ENCODE results near the gene PICALM.
"Not testable (repeated sequence)": the region's sequence is repeated elsewhere in the genome, so short reads cannot be mapped to it uniquely, and the experiment has no call there.

The PICALM gene

DNA sequence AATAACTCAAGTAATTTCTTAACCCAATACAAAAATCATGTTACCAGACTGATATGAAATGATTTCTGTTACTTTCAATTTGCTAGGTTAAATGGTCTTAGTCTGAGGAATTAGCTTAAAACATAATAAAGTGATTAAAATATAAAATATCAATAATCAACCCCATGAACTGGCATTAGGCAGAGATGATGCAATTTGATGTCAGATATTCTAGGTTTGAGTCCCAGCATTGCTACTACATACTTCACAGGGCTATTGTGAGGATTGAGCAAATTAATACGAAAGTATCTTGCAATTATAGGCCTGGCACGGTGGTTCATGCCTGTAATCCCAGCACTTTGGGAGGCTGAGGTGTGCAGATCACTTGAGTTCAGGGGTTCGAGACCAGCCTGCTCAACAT lies 66.5 kb downstream of the PICALM start:
- no peak for DNase-seq (ENCODE audit: extremely low read depth in 1 of 2, low read depth in 1 of 2)

GRCh38 chr11:85991508-85991907 lies 77.4 kb downstream of the PICALM start:
- DNase-seq (ENCODE audit: extremely low read depth in 1 of 2, low read depth in 1 of 2) = no peak

GRCh38 chr11:85989746-85990145 lies 79.1 kb downstream of the PICALM start:
- DNase-seq (ENCODE audit: extremely low read depth in 1 of 2, low read depth in 1 of 2) = no peak

GRCh38 chr11:85988780-85989179 lies 80.1 kb downstream of the PICALM start:
- no peak for DNase-seq (ENCODE audit: extremely low read depth in 1 of 2, low read depth in 1 of 2)

DNA sequence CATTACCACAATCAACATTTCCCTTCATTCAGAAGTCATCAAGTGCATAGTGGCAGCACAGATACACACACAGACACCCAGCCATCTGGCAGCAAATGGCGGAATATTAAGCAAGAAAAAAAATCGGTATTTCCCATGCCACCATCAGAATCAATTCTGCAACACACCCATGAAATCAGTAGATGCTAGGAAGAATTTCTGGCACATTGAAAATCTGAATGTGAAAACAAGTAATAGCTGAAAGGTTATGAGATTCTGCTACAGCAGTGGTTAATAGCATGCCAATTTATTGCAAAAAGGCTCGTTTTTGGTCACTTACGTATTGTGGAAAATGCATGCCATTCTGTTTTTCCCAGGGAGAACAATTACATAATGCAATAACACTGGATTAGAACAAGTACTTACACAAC lies 91.1 kb downstream of the PICALM start:
- no peak for DNase-seq (ENCODE audit: extremely low read depth in 1 of 2, low read depth in 1 of 2)

DNA sequence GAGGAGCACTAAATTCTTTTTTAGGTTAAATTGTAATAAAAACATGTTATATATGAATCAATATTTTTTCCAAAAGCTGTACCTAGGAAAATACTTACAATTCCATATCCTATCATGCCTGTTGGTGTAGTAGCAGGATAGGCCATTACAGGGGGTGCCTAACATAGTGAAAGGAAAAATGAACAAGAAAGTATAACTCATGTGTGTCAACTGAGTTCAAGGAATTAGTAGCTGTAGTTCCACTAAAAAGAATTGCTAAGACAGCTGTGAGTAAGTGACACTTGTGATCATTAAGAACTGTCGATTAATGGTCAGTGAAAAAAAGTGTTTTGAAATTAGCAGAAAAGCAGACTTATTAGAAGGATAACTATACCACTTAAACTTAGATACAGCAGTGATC lies 92.4 kb downstream of the PICALM start:
- DNase-seq (ENCODE audit: extremely low read depth in 1 of 2, low read depth in 1 of 2) = no peak

DNA sequence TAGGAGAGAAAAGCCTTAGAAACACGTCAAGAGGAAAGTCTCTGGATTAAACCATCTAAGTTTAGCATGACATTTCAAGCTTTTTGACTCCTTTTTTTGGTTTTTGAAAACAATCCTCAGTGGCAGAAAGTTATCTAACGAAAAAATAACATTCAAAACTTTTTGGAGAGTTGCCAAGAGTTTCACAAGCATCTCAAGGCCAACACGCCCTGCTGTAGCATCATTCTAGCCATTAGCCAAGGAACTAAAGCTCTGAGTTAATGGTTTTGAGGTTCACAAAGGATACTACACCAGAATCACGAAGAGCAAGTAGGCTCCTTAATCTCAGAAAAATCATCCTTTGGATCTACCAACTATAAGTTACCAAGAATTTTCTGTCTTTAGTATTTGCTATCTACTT lies 94.8 kb downstream of the PICALM start:
- no peak for DNase-seq (ENCODE audit: extremely low read depth in 1 of 2, low read depth in 1 of 2)

DNA sequence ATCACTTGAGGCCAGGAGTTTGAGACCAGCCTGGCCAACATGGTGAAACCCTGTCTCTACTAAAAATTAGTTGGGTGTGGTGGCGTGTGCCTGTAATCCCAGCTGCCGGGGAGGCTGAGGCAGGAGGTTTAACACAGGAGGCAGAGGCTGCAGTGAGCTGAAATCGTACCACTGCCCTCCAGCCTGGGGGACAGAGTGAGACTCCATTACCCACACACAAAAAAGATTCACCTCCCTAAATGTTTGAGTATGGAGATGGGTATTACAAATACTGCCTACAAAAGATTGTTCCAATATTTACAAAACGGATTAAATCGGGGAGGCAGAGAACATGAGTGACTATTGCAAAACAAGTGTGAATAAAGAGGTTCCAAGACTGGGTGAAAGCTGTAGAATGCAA lies 98.3 kb downstream of the PICALM start:
- DNase-seq (ENCODE audit: extremely low read depth in 1 of 2, low read depth in 1 of 2) = no peak

- no peak for DNase-seq (ENCODE audit: extremely low read depth in 1 of 2, low read depth in 1 of 2)
These were observed 101.4 kb downstream of the PICALM start for GRCh38 chr11:85967457-85967856.

- DNase-seq (ENCODE audit: extremely low read depth in 1 of 2, low read depth in 1 of 2) = no peak
These were observed 103.7 kb downstream of the PICALM start for GRCh38 chr11:85965202-85965601.

DNA sequence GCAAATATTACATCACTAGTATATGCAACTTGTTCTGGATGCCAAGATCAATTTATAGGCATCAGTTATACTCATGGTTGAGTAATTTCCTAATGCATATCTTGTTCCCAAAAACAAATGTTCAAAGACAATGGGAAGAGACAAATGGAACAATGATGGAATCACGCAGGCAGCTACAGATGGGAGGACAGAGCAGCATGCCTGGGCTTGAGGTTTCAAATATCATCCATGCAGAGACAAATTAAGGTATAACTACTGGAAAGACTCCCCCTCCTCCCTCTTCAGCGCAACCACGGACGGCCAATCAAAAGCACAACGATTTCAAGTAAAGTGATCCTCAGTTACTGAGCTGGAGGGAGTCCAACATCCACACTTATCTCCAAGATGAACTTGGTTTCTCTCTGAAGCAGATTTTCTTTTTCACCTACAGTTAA lies 106.9 kb downstream of the PICALM start:
- DNase-seq (ENCODE audit: extremely low read depth in 1 of 2, low read depth in 1 of 2) = no peak

- no peak for DNase-seq (ENCODE audit: extremely low read depth in 1 of 2, low read depth in 1 of 2)
These were observed 107.8 kb downstream of the PICALM start for GRCh38 chr11:85961130-85961529.

- no peak for DNase-seq (ENCODE audit: extremely low read depth in 1 of 2, low read depth in 1 of 2)
These were observed 108.2 kb downstream of the PICALM start for GRCh38 chr11:85960678-85961077.

DNA sequence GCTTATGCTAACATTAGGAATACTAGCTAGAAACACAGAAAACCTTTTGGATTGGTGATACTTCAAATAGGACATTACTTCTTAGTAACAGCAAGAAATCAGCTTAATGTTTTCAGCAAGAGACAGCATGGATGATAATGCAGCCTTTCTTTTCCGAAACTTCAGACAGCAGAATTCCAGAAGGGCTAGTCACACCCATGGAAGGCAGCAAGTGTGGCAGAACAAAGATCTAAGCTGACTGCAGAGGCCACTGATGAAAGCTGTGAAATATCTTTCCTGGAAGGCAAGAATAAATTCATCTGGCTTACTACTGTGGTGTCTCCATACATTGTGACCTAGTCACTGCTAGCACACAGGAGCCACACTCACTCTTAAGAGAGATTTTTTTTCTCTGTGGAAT lies 113.4 kb downstream of the PICALM start:
- DNase-seq (ENCODE audit: extremely low read depth in 1 of 2, low read depth in 1 of 2) = no peak

DNA sequence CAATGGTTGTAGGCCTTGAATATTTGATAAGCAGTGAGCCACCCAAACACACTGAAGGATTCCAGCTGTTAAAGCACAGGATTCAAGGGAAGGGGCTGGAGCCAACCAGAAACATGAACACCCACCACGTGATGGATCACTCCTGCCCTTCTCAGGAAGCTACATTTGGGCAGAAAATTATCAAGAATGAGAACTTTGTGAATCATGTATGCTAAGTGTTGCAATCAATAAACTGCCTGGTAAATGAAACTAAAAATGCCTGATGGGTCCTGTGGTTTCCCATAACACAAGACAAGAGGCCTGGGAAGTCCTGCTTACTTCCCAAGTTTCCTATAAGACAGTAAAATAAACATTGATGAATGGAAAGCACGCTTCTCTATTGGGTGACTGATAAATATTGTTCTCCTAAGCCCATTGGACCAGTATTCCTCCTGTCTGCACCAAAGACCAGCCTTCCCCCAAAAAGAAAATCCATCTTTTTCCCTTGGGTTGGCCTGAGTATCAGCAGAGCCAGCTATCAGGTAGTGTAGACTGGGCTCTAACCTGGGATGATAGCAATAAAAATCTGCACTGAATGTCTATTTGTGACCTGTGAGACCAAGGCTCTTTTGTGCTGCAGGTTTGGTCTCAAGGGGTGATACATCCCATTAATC lies 115.3 kb downstream of the PICALM start:
- no peak for DNase-seq (ENCODE audit: extremely low read depth in 1 of 2, low read depth in 1 of 2)

GRCh38 chr11:85952108-85952485 lies 116.8 kb downstream of the PICALM start:
- not testable (repeated sequence) for DNase-seq (ENCODE audit: extremely low read depth in 1 of 2, low read depth in 1 of 2)

- no peak for DNase-seq (ENCODE audit: extremely low read depth in 1 of 2, low read depth in 1 of 2)
These were observed 117.3 kb downstream of the PICALM start for GRCh38 chr11:85951428-85952107.

- no peak for DNase-seq (ENCODE audit: extremely low read depth in 1 of 2, low read depth in 1 of 2)
These were observed 117.9 kb downstream of the PICALM start for GRCh38 chr11:85951049-85951405.

GRCh38 chr11:85950317-85951048 lies 118.4 kb downstream of the PICALM start:
- no peak for DNase-seq (ENCODE audit: extremely low read depth in 1 of 2, low read depth in 1 of 2)

GRCh38 chr11:85949798-85950197 lies 119.1 kb downstream of the PICALM start:
- DNase-seq (ENCODE audit: extremely low read depth in 1 of 2, low read depth in 1 of 2) = no peak

DNA sequence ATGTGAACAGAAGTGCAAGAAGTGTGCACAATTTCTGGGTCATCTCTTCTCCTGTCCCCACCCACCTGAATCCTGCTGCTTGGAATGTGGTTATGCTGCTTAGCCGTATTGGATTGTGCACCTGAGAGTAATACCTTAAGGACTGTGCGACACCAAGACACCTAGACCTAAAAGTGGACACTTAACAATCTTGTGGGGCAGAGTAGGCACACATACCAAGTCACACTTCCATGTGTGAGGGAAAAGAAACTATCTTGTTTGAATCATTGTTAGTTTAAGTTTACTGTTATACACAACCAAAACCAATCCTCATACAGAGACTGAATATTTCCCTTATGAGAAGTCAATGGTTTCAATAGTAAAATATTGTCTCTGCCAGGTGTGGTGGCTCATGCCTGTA lies 120.0 kb downstream of the PICALM start:
- no peak for DNase-seq (ENCODE audit: extremely low read depth in 1 of 2, low read depth in 1 of 2)
